Lower leg skin (tissue), 4 donors: ENCODE measurements around the gene ALOXE3. TPM values are rescaled to one million over a fixed set of nuclear protein-coding genes. Genes with fewer than 3 reads are reported as not detected.

Source experiments
- DNase-seq, 2 donors: peaks; one replicate each; pipeline ENCODE4 v3.0.0-alpha.2; 2019; ENCODE audit warnings: low spot score in 2 of 2
- H3K4me3 ChIP-seq: fragments of 200-600 bp; sonication (generic); 2 replicates; pipeline ENCODE4 v1.5.1; 2017; ENCODE audit warnings: mild to moderate bottlenecking, low read depth; ENCODE audit not compliant: poor library complexity, severe bottlenecking
- CTCF ChIP-seq, 3 donors: fragments of 450-650 bp; IDR thresholded peaks; one replicate each; pipeline ENCODE4 v1.5.1; 2016; ENCODE audit warnings: antibody characterized with exemption in 3 of 3, mild to moderate bottlenecking in 3 of 3, moderate library complexity in 2 of 3
- POLR2A ChIP-seq, 2 donors: fragments of 450-650 bp; IDR thresholded peaks; one replicate each; pipeline ENCODE4 v1.6.1; 2016 to 2017; ENCODE audit warnings: antibody characterized with exemption in 2 of 2, mild to moderate bottlenecking in 1 of 2, moderate library complexity in 1 of 2
- WGBS, 2 donors: methylation state at CpG; one replicate each; pipeline ENCODE4 v1.1.5; 2018; 5-methylcytosine and 5-hydroxymethylcytosine counted together
- intact Hi-C: fragments of 100-400 bp; cut with DNase I; formaldehyde crosslinking; loops from one replicate; pipeline ENCODE4 v1.15.0; 2023; ENCODE audit warnings: low total_unique reads
- total RNA-seq, 4 donors: library from RNA; depleted of rRNA; stranded (reverse); fragments of >200 nt; gene quantifications; one replicate each; pipeline ENCODE4 v1.1.0, GENCODE V29; 2016

Gene ALOXE3
- total RNA-seq, 4 donors from 2014 or later: 73.8 to 143 (median 88.2) TPM

- intact Hi-C loops: no loop called here
- WGBS, 2 donors: 1 to 2% methylated on average over 38 to 39 of the region's 40 CpGs
- peak; percentile 85 to 98 for DNase-seq
- TF ChIP-seq CTCF (IDR thresholded peaks at IDR 0.05): no peak
- no peak for TF ChIP-seq POLR2A (IDR thresholded peaks at IDR 0.05)
- peak overlapping the region; percentile 42 for H3K4me3 ChIP-seq
Observed at GRCh38 chr17:8125154-8125946, 7.0 kb upstream of the ALOXE3 start.

GRCh38 chr17:8124350-8125153 is 6.2 kb upstream of the ALOXE3 start:
- WGBS, 2 donors: 4 to 5% methylated on average over 24 of the region's 24 CpGs
- DNase-seq: no peak
- intact Hi-C loops: no loop called here

GRCh38 chr17:8123695-8124349 is 5.5 kb upstream of the ALOXE3 start, which contains the start of gene HES7:
Gene HES7, minus strand, starts transcription at chr17:8124106. Its CDS starts 22 bp downstream, at chr17:8124084.
- WGBS, 2 donors: 0% methylated on average over 29 of the region's 29 CpGs
- TF ChIP-seq POLR2A (IDR thresholded peaks at IDR 0.05) (no peak), CTCF (IDR thresholded peaks at IDR 0.05) (no peak)
- intact Hi-C loops: no loop called here
- H3K4me3 ChIP-seq: no peak within 1 kb of the TSS
- no peak for DNase-seq

More at GRCh38 chr17:8124350-8125153, 6.2 kb upstream of the ALOXE3 start:
- TF ChIP-seq POLR2A (IDR thresholded peaks at IDR 0.05): no peak
- TF ChIP-seq CTCF (IDR thresholded peaks at IDR 0.05): no peak
- no peak overlapping the region for H3K4me3 ChIP-seq

- intact Hi-C loops: no loop called here
- TF ChIP-seq CTCF (IDR thresholded peaks at IDR 0.05) (no peak), POLR2A (IDR thresholded peaks at IDR 0.05) (no peak)
- peak in 1 of 2 donors; percentile 93 for DNase-seq
- 0 to 1% methylated on average over 45 to 55 of the region's 55 CpGs for WGBS, 2 donors
- no peak overlapping the region for H3K4me3 ChIP-seq
Observed at GRCh38 chr17:8122924-8123694, 4.8 kb upstream of the ALOXE3 start.

GRCh38 chr17:8122422-8122923 is 4.2 kb upstream of the ALOXE3 start:
- intact Hi-C loops: no loop called here
- H3K4me3 ChIP-seq: peak overlapping the region; percentile 38
- peak in 1 of 2 donors; percentile 89 for DNase-seq
- TF ChIP-seq CTCF (IDR thresholded peaks at IDR 0.05) (no peak), POLR2A (IDR thresholded peaks at IDR 0.05) (no peak)
- WGBS, 2 donors: 0 to 1% methylated on average over 29 of the region's 29 CpGs
